Measurements from ENCODE around the gene RPTOR.
A peak's percentile ranks its signal among the peaks of the same experiment; 100 is the strongest.

RPTOR gene

GRCh38 chr17:80789356-80789902, 244.8 kb downstream of the RPTOR start:
- Histone ChIP-seq H3K4me1 (ENCODE audit: control insufficient read depth, insufficient read depth, low read length) (peaks cover 19% of the 10 kb centered on the region), H3K4me3 (ENCODE audit: low read depth, low read length) (no peak overlapping the region), H3K36me3 (ENCODE audit: control insufficient read depth in 2 of 2, insufficient read depth in 1 of 2, low read length in 2 of 2) (peaks cover 0 to 10% of the 10 kb centered on the region in 2 experiments; a peak in 1 of 3 replicates), H3K27ac (ENCODE audit: extremely low read depth, low read depth, low read length) (0 out of 2 replicates have a peak overlapping the region, but pooled peaks have one; percentile 28), H3K9me3 (ENCODE audit: control insufficient read depth, insufficient read depth, low read depth, low read length) (no peaks in the 10 kb centered on the region)
- POLR2A ChIA-PET: no interaction called here
- CTCF ChIA-PET: interaction anchor here (0.7 kb wide), 1 partner anchor 44 kb away, joined by 3 read pairs; no protein-coding TSS in a partner anchor
- no peak for TF ChIP-seq KLF10 (tag by site-specific recombination; IDR thresholded peaks at IDR 0.05)
- no peak for TF ChIP-seq AEBP2 (tag by site-specific recombination; IDR thresholded peaks at IDR 0.05; ENCODE audit: borderline replicate concordance)
- no peak for TF ChIP-seq GFI1B (tag by site-specific recombination; IDR thresholded peaks at IDR 0.05)
- TF ChIP-seq ZNF660 (tag by site-specific recombination; IDR thresholded peaks at IDR 0.05): no peak
- TF ChIP-seq GLIS2 (tag by site-specific recombination; IDR thresholded peaks at IDR 0.05): no peak
- no peak for TF ChIP-seq ZNF354C (tag by site-specific recombination; IDR thresholded peaks at IDR 0.05; ENCODE audit: borderline replicate concordance, low read depth)
- TF ChIP-seq ZNF626 (tag by site-specific recombination; IDR thresholded peaks at IDR 0.05): no peak
- no peak for TF ChIP-seq ZNF37A (tag by site-specific recombination; IDR thresholded peaks at IDR 0.05)
- no peak for TF ChIP-seq SETDB1 (IDR thresholded peaks at IDR 0.05; ENCODE audit: insufficient read length, low read length)
- TF ChIP-seq ZNF248 (tag by site-specific recombination; IDR thresholded peaks at IDR 0.05): no peak
- no peak for TF ChIP-seq KLF8 (tag by site-specific recombination; IDR thresholded peaks at IDR 0.05)
- TF ChIP-seq ZNF513 (tag by site-specific recombination; IDR thresholded peaks at IDR 0.05): no peak
- TF ChIP-seq PRDM2 (tag by site-specific recombination; IDR thresholded peaks at IDR 0.05; ENCODE audit: borderline replicate concordance): no peak
- no peak for TF ChIP-seq ZXDB (tag by site-specific recombination; IDR thresholded peaks at IDR 0.05)
- no peak for TF ChIP-seq SCRT2 (tag by site-specific recombination; IDR thresholded peaks at IDR 0.05)
- no peak for TF ChIP-seq TSHZ1 (tag by site-specific recombination; IDR thresholded peaks at IDR 0.05; ENCODE audit: borderline replicate concordance)
- TF ChIP-seq ZNF664 (tag by site-specific recombination; IDR thresholded peaks at IDR 0.05): no peak
- TF ChIP-seq ZBTB21 (tag by site-specific recombination; IDR thresholded peaks at IDR 0.05): no peak
- TF ChIP-seq ZNF791 (tag by site-specific recombination; IDR thresholded peaks at IDR 0.05): no peak
- 0 out of 2 replicates have a peak, but pooled peaks have one; percentile 13 for TF ChIP-seq SP2 (tag by site-specific recombination; IDR thresholded peaks at IDR 0.05)
- peak; percentile 61 for TF ChIP-seq PRDM1 (tag by site-specific recombination; IDR thresholded peaks at IDR 0.05)
- no peak for TF ChIP-seq ELK4 (IDR thresholded peaks at IDR 0.05; ENCODE audit: borderline replicate concordance, low read depth, low read length)
- TF ChIP-seq PBX3 (CRISPR knock-in tag; IDR thresholded peaks at IDR 0.05): no peak
- 0 out of 2 replicates have a peak, but pooled peaks have one; percentile 24 for TF ChIP-seq ZBTB17 (tag by site-specific recombination; IDR thresholded peaks at IDR 0.05)
